AG09309 (cell line): ENCODE results near the gene CHCHD3.

Source experiments
- DNase-seq: peaks from one replicate; pipeline ENCODE4 v3.0.0-alpha.2; 2010; ENCODE audit warnings: low read depth
- H3K4me3 ChIP-seq: 2 replicates; pipeline ENCODE4 v1.5.1; 2011; ENCODE audit warnings: mild to moderate bottlenecking, low read depth, low read length, moderate library complexity; ENCODE audit not compliant: control insufficient read depth
- TF ChIP-seq, protein P1 (sequence below): IDR thresholded peaks from 2 replicates; pipeline ENCODE4 v1.5.1; 2011; ENCODE audit warnings: mild to moderate bottlenecking, low read depth, low read length, inconsistent platforms; ENCODE audit not compliant: insufficient read depth, control insufficient read depth; ENCODE audit errors: missing control alignments

The CHCHD3 gene

DNA sequence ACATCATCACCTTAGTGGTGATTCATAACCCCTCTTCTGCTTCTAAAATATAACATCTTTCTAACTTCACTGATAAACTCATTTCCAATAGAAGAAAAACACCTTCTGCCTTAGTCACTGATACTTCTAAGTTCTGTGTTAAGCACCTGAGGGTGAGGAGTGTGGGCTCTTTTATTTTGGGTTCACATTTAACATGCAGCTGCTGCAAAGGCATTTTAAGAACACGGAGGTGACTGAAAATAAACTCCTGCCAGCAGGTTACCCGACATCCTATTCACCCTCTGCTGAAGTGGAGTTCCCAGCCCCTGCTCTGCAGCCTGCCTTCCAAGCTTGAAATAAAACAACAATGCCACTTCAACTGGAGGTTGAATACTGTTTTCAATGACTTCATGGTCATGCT lies 302.7 kb downstream of the CHCHD3 start:
- no peak for DNase-seq

DNA sequence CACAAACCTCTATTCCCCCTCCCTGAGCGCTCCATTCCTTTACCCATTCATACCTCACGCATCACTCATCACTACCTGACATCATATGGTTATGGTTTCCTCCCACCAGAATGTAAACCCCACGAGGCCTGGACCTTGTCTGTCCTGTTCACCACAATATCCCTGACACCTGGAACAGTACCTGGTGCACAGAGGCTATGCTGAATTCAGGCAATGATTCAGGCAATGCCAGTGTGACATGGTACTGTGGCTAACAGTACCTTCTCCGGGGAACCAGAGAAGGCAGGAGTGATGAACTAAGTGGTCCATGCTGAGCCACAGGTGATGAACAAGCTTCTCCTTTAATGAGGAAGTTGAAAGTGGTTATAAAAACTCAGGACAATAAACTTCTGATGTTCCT lies 303.1 kb downstream of the CHCHD3 start:
- no peak for DNase-seq
- TF ChIP-seq, protein P1, sequence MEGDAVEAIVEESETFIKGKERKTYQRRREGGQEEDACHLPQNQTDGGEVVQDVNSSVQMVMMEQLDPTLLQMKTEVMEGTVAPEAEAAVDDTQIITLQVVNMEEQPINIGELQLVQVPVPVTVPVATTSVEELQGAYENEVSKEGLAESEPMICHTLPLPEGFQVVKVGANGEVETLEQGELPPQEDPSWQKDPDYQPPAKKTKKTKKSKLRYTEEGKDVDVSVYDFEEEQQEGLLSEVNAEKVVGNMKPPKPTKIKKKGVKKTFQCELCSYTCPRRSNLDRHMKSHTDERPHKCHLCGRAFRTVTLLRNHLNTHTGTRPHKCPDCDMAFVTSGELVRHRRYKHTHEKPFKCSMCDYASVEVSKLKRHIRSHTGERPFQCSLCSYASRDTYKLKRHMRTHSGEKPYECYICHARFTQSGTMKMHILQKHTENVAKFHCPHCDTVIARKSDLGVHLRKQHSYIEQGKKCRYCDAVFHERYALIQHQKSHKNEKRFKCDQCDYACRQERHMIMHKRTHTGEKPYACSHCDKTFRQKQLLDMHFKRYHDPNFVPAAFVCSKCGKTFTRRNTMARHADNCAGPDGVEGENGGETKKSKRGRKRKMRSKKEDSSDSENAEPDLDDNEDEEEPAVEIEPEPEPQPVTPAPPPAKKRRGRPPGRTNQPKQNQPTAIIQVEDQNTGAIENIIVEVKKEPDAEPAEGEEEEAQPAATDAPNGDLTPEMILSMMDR: no peak
- H3K4me3 ChIP-seq: no peak overlapping the region

More for the DNA sequence above, 302.7 kb downstream of the CHCHD3 start:
- no peak overlapping the region for H3K4me3 ChIP-seq
- TF ChIP-seq, protein P1: no peak

- TF ChIP-seq, protein P1: no peak
- H3K4me3 ChIP-seq: no peak overlapping the region
- no peak for DNase-seq
Measured at GRCh38 chr7:132777956-132778355, 303.9 kb downstream of the CHCHD3 start.

GRCh38 chr7:132777414-132777813 lies 304.5 kb downstream of the CHCHD3 start:
- TF ChIP-seq, protein P1: no peak
- DNase-seq: no peak
- no peak overlapping the region for H3K4me3 ChIP-seq

- H3K4me3 ChIP-seq: no peak overlapping the region
- DNase-seq: no peak
- TF ChIP-seq, protein P1: no peak
Measured at GRCh38 chr7:132776048-132776620, 305.8 kb downstream of the CHCHD3 start.

GRCh38 chr7:132773527-132773956 lies 308.3 kb downstream of the CHCHD3 start:
- peak; percentile 82 for DNase-seq
- TF ChIP-seq, protein P1: no peak
- no peak overlapping the region for H3K4me3 ChIP-seq
